HepG2 (cell line): Measurements from ENCODE around the gene POLR2F. TPM values are rescaled to one million over a fixed set of nuclear protein-coding genes. Genes with fewer than 3 reads are reported as not detected.

Experiments used
- AGO2 ChIP-seq: fragments of 200-400 bp; formaldehyde crosslinking; optimal IDR thresholded peaks from 2 replicates; pipeline ENCODE3; 2017; ENCODE audit warnings: mild to moderate bottlenecking, low read depth, low read length, moderate library complexity
- CAMTA2 ChIP-seq: sonication (generic); formaldehyde crosslinking; IDR thresholded peaks from 2 replicates; pipeline ENCODE4 v1.4.0; 2020; ENCODE audit warnings: mild to moderate bottlenecking, missing genetic modification reagents, borderline replicate concordance
- HCFC1 ChIP-seq: fragments of 150-350 bp; IDR thresholded peaks from 2 replicates; pipeline ENCODE4 v1.6.1; 2014; ENCODE audit warnings: low read depth, low read length
- HNRNPL ChIP-seq: fragments of 200-400 bp; formaldehyde crosslinking; IDR thresholded peaks from 2 replicates; pipeline ENCODE4 v1.6.1; 2017; ENCODE audit warnings: mild to moderate bottlenecking, low read depth, low read length
- ISX ChIP-seq: sonication (generic); formaldehyde crosslinking; conservative IDR thresholded peaks from 2 replicates; pipeline ENCODE4 v1.5.0; 2020; ENCODE audit warnings: missing genetic modification reagents
- KLF6 ChIP-seq: IDR thresholded peaks from 2 replicates; pipeline ENCODE4 v1.8.0; 2016; ENCODE audit warnings: missing biosample characterization, missing genetic modification reagents
- MTA1 ChIP-seq: sonication (generic); formaldehyde crosslinking; IDR thresholded peaks from 2 replicates; pipeline ENCODE4 v1.4.0; 2020; ENCODE audit warnings: missing genetic modification reagents, mild to moderate bottlenecking, borderline replicate concordance
- NFIB ChIP-seq: sonication (generic); formaldehyde crosslinking; IDR thresholded peaks from 2 replicates; pipeline ENCODE4 v1.9.0; 2021; ENCODE audit warnings: missing genetic modification reagents, mild to moderate bottlenecking, borderline replicate concordance
- NR2F1 ChIP-seq, 2 experiments: fragments of 450-650 bp in 1 of 2; formaldehyde crosslinking in 1 of 2; IDR thresholded peaks; 2 replicates each; pipeline versions ENCODE4 v1.5.0 to v1.6.1; 2016 to 2020; ENCODE audit warnings: mild to moderate bottlenecking in 1 of 2, missing compliant biosample characterization in 1 of 2, missing genetic modification reagents in 1 of 2, moderate library complexity in 1 of 2
- PCBP1 ChIP-seq: fragments of 200-400 bp; formaldehyde crosslinking; IDR thresholded peaks from 2 replicates; pipeline ENCODE4 v1.6.1; 2017; ENCODE audit warnings: mild to moderate bottlenecking, low read depth, low read length, borderline replicate concordance
- SRF ChIP-seq: IDR thresholded peaks from 2 replicates; pipeline ENCODE4 v1.6.1; 2011; ENCODE audit warnings: mild to moderate bottlenecking, low read depth, low read length, moderate library complexity
- SRSF4 ChIP-seq: fragments of 200-400 bp; formaldehyde crosslinking; IDR thresholded peaks from one replicate; pipeline ENCODE4 v1.6.1; 2018; ENCODE audit warnings: mild to moderate bottlenecking, low read depth, low read length, moderate library complexity; ENCODE audit not compliant: poor library complexity, severe bottlenecking
- TAF15 ChIP-seq: fragments of 200-400 bp; formaldehyde crosslinking; IDR thresholded peaks from one replicate; pipeline ENCODE4 v1.6.1; 2018; ENCODE audit warnings: mild to moderate bottlenecking, low read depth, low read length; ENCODE audit not compliant: poor library complexity, severe bottlenecking
- TBX3 ChIP-seq: fragments of 450-650 bp; IDR thresholded peaks from 2 replicates; pipeline ENCODE4 v1.6.1; 2017; ENCODE audit warnings: antibody characterized with exemption, mild to moderate bottlenecking, inconsistent platforms, borderline replicate concordance
- ZFP41 ChIP-seq: sonication (generic); formaldehyde crosslinking; IDR thresholded peaks from 2 replicates; pipeline ENCODE4 v1.4.0; 2020; ENCODE audit warnings: mild to moderate bottlenecking, missing genetic modification reagents, borderline replicate concordance
- ZMAT5 ChIP-seq: sonication (generic); formaldehyde crosslinking; IDR thresholded peaks from 2 replicates; pipeline ENCODE4 v1.5.0; 2020; ENCODE audit warnings: mild to moderate bottlenecking, low read depth, missing genetic modification reagents, borderline replicate concordance
- ZMYM4 ChIP-seq: sonication (generic); formaldehyde crosslinking; IDR thresholded peaks from 2 replicates; pipeline ENCODE4 v1.8.1; 2023; ENCODE audit warnings: mild to moderate bottlenecking, missing genetic modification reagents
- ZNF143 ChIP-seq: sonication (generic); formaldehyde crosslinking; IDR thresholded peaks from 2 replicates; pipeline ENCODE4 v1.4.0; 2020; ENCODE audit warnings: missing genetic modification reagents
- ZNF253 ChIP-seq: sonication (generic); formaldehyde crosslinking; IDR thresholded peaks from 2 replicates; pipeline ENCODE4 v1.8.0; 2022; ENCODE audit warnings: mild to moderate bottlenecking, missing genetic modification reagents, borderline replicate concordance
- ZNF383 ChIP-seq: sonication (generic); formaldehyde crosslinking; IDR thresholded peaks from 2 replicates; pipeline ENCODE4 v1.4.0; 2020; ENCODE audit warnings: missing genetic modification reagents, mild to moderate bottlenecking, borderline replicate concordance
- ZNF441 ChIP-seq: sonication (generic); formaldehyde crosslinking; IDR thresholded peaks from 2 replicates; pipeline ENCODE4 v1.7.0; 2021; ENCODE audit warnings: missing genetic modification reagents, borderline replicate concordance
- ZNF543 ChIP-seq: sonication (generic); formaldehyde crosslinking; IDR thresholded peaks from 2 replicates; pipeline ENCODE4 v1.4.0; 2020; ENCODE audit warnings: mild to moderate bottlenecking, missing genetic modification reagents
- ZNF550 ChIP-seq: sonication (generic); formaldehyde crosslinking; IDR thresholded peaks from 2 replicates; pipeline ENCODE4 v1.4.0; 2020; ENCODE audit warnings: mild to moderate bottlenecking, missing genetic modification reagents, borderline replicate concordance
- ZNF746 ChIP-seq: sonication (generic); formaldehyde crosslinking; IDR thresholded peaks from 2 replicates; pipeline ENCODE4 v1.8.0; 2022; ENCODE audit warnings: mild to moderate bottlenecking, missing genetic modification reagents
- ZNF839 ChIP-seq: sonication (generic); formaldehyde crosslinking; IDR thresholded peaks from 2 replicates; pipeline ENCODE4 v1.4.0; 2020; ENCODE audit warnings: missing genetic modification reagents, mild to moderate bottlenecking, borderline replicate concordance
- ZSCAN22 ChIP-seq: sonication (generic); formaldehyde crosslinking; IDR thresholded peaks from 2 replicates; pipeline ENCODE4 v1.4.0; 2020; ENCODE audit warnings: mild to moderate bottlenecking, missing genetic modification reagents
- polyA plus RNA-seq, 8 experiments: library from polyadenylated mRNA; depleted of rRNA in 3 of 8; stranded (reverse) in 7 of 8; unstranded in 1 of 8; fragments of >200 nt; fragmentation: Illumina TruSeq in 4 of 8; extraction: Trizol in 4 of 8; gene quantifications; 2 replicates each; pipeline versions ENCODE4 v1.2.1 to v1.2.3, GENCODE V29; 2011 to 2016; ENCODE audit warnings: low read depth in 4 of 8, missing spikeins in 1 of 8, mixed read lengths in 1 of 8; ENCODE audit not compliant: insufficient read depth in 1 of 8
- total RNA-seq, 5 experiments: library from RNA; depleted of rRNA; stranded (reverse); fragments of >200 nt; fragmentation: Illumina TruSeq; extraction: Trizol; gene quantifications; 2 replicates each; pipeline ENCODE4 v1.2.3, GENCODE V29; 2016; ENCODE audit warnings: low read depth in 1 of 5
- TF ChIP-seq, protein P1 (sequence below): sonication (generic); formaldehyde crosslinking; IDR thresholded peaks from 2 replicates; pipeline ENCODE4 v1.5.0; 2020; ENCODE audit warnings: mild to moderate bottlenecking, missing genetic modification reagents
- TF ChIP-seq, protein P2 (sequence below): sonication (generic); formaldehyde crosslinking; conservative IDR thresholded peaks from 2 replicates; pipeline ENCODE4 v1.8.0; 2022; ENCODE audit warnings: low read depth, missing genetic modification reagents

The POLR2F gene
- total and polyA plus RNA-seq, 2 of the 13 experiments (the other 11 are each of a cell fraction or from before 2014, with no cell fraction given) = 135 to 158 TPM

- TF ChIP-seq ZFP41 (CRISPR knock-in tag) (no peak), CAMTA2 (CRISPR knock-in tag) (no peak), SRF (no peak), ZNF383 (no peak), ZNF550 (no peak), ZNF253 (CRISPR knock-in tag) (no peak), ZMYM4 (CRISPR knock-in tag) (peak; percentile 69; the same call in 1 of the 2 replicates), ZNF746 (CRISPR knock-in tag) (no peak), ZSCAN22 (no peak), ZNF143 (CRISPR knock-in tag) (peak; percentile 55; the same call in 1 of the 2 replicates), TAF15 (no peak), ZNF441 (CRISPR knock-in tag) (no peak), NFIB (CRISPR knock-in tag) (no peak), PCBP1 (no peak), ISX (CRISPR knock-in tag) (no peak), ZNF839 (no peak), TBX3 (no peak), ZMAT5 (CRISPR knock-in tag) (no peak), MTA1 (CRISPR knock-in tag) (peak; percentile 51; the same call in 1 of the 2 replicates), NR2F1 (CRISPR knock-in tag; IDR thresholded peaks at IDR 0.05) (no peak), HCFC1 (no peak), AGO2 (no peak), SRSF4 (no peak), ZNF543 (CRISPR knock-in tag) (no peak), HNRNPL (0 out of 2 replicates have a peak, but pooled peaks have one; percentile 32), KLF6 (CRISPR knock-in tag) (peak; percentile 56; the same call in 1 of the 2 replicates)
- TF ChIP-seq, protein P1, sequence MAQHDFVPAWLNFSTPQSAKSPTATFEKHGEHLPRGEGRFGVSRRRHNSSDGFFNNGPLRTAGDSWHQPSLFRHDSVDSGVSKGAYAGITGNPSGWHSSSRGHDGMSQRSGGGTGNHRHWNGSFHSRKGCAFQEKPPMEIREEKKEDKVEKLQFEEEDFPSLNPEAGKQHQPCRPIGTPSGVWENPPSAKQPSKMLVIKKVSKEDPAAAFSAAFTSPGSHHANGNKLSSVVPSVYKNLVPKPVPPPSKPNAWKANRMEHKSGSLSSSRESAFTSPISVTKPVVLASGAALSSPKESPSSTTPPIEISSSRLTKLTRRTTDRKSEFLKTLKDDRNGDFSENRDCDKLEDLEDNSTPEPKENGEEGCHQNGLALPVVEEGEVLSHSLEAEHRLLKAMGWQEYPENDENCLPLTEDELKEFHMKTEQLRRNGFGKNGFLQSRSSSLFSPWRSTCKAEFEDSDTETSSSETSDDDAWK (CRISPR knock-in tag) = no peak
- TF ChIP-seq, protein P2, sequence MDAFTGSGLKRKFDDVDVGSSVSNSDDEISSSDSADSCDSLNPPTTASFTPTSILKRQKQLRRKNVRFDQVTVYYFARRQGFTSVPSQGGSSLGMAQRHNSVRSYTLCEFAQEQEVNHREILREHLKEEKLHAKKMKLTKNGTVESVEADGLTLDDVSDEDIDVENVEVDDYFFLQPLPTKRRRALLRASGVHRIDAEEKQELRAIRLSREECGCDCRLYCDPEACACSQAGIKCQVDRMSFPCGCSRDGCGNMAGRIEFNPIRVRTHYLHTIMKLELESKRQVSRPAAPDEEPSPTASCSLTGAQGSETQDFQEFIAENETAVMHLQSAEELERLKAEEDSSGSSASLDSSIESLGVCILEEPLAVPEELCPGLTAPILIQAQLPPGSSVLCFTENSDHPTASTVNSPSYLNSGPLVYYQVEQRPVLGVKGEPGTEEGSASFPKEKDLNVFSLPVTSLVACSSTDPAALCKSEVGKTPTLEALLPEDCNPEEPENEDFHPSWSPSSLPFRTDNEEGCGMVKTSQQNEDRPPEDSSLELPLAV = no peak
Observed at GRCh38 chr22:37933711-37934376, 19.7 kb upstream of the POLR2F start (continued).
